HCT116 (cell line): ENCODE data around the gene KRTAP12-2. TPM values are rescaled to one million over a fixed set of nuclear protein-coding genes. Genes with fewer than 3 reads are reported as not detected.

ENCODE experiments used
- ATAC-seq: fragments of 200-7000 bp; cut with Tn5 transposase; 2 replicates; pipeline ENCODE4 v1.9.1; 2020; ENCODE audit warnings: mild to moderate bottlenecking, moderate library complexity
- BruUV-seq: library from RNA; stranded (reverse); fragments of 400-500 nt; replicated peaks from 2 replicates; lab custom pipeline; 2021; lab: Mats Ljungman, UMichigan
- CTCF ChIA-PET: fragments of 300-600 bp; sonication (Branson Sonifier 250); formaldehyde crosslinking; loops from one replicate; lab custom pipeline; 2021; ENCODE audit warnings: antibody characterized with exemption; lab: Charles Lee
- POLR2A ChIA-PET: fragments of 300-600, 350-600 bp; sonication (Branson Sonifier 250); formaldehyde crosslinking; loops from one replicate; lab custom pipeline; 2021; ENCODE audit warnings: antibody characterized with exemption; lab: Charles Lee
- RAD21 ChIA-PET, 2 experiments: fragments of 300-600 bp; sonication (Branson Sonifier 250); formaldehyde crosslinking; loops; one replicate each; lab custom pipeline; 2023; ENCODE audit warnings: low total read pairs in 2 of 2; ENCODE audit not compliant: uncharacterized antibody in 2 of 2, unreplicated experiment in 2 of 2, low non-redundant PET in 1 of 2; lab: Charles Lee
- DNase-seq: peaks from one replicate; pipeline ENCODE4 v3.0.0-alpha.2; 2010; ENCODE audit warnings: low read depth, low spot score
- H2AFZ ChIP-seq: fragments of 200-600 bp; shearing (Covaris generic), sonication (generic); 2 replicates; pipeline ENCODE4 v1.6.1; 2017; ENCODE audit warnings: low read depth, mixed run types, mixed read lengths, antibody characterized with exemption, low read length; ENCODE audit not compliant: poor library complexity, severe bottlenecking
- H3K27ac ChIP-seq: 2 replicates; pipeline ENCODE4 v1.5.1; 2012; ENCODE audit warnings: low read depth, low read length
- H3K27me3 ChIP-seq: fragments of 200-600 bp; sonication (generic); 2 replicates; pipeline ENCODE4 v1.6.1; 2016; ENCODE audit warnings: mixed run types, low read length, mixed read lengths; ENCODE audit not compliant: insufficient read depth
- H3K36me3 ChIP-seq, 2 experiments: fragments of 200-500 bp in 1 of 2; fragments of 200-600 bp in 1 of 2; sonication (Bioruptor generic) in 1 of 2; sonication (generic) in 1 of 2; 2 replicates each; pipeline versions ENCODE4 v1.5.1 to v1.6.1; 2014 to 2016; ENCODE audit warnings: low read length in 2 of 2, inconsistent platforms in 1 of 2, mixed read lengths in 1 of 2, mixed run types in 1 of 2; ENCODE audit not compliant: insufficient read depth in 2 of 2, control insufficient read depth in 1 of 2
- H3K4me1 ChIP-seq, 2 experiments: fragments of 200-600 bp in 1 of 2; sonication (generic) in 1 of 2; 2 replicates each; pipeline versions ENCODE4 v1.5.1 to v1.6.1; 2012 to 2017; ENCODE audit warnings: low read length in 2 of 2, inconsistent platforms in 1 of 2, mild to moderate bottlenecking in 1 of 2, mixed read lengths in 1 of 2, mixed run types in 1 of 2, moderate library complexity in 1 of 2; ENCODE audit not compliant: insufficient read depth in 2 of 2, control insufficient read depth in 1 of 2
- H3K4me2 ChIP-seq: fragments of 200-600 bp; sonication (generic); 2 replicates; pipeline ENCODE4 v1.6.1; 2017; ENCODE audit warnings: mixed run types, low read length, mixed read lengths
- H3K4me3 ChIP-seq, 2 experiments: fragments of 200-600 bp in 1 of 2; sonication (generic) in 1 of 2; replicated peaks in 1 of 2; 2 replicates each; pipeline ENCODE4 v1.5.1; 2011 to 2016; ENCODE audit warnings: low read length in 2 of 2, control low read depth in 1 of 2, low read depth in 1 of 2, mild to moderate bottlenecking in 1 of 2, mixed read lengths in 1 of 2, mixed run types in 1 of 2
- H3K79me2 ChIP-seq: fragments of 200-600 bp; sonication (generic); 2 replicates; pipeline ENCODE4 v1.6.1; 2017; ENCODE audit warnings: mild to moderate bottlenecking, mixed run types, low read length, moderate library complexity, mixed read lengths; ENCODE audit not compliant: insufficient read depth
- H3K9ac ChIP-seq: fragments of 200-600 bp; sonication (generic); 2 replicates; pipeline ENCODE4 v1.6.1; 2016; ENCODE audit warnings: low read length, mixed read lengths
- H3K9me2 ChIP-seq: fragments of 200-600 bp; sonication (generic), shearing (Covaris generic); 2 replicates; pipeline ENCODE4 v1.6.1; 2017; ENCODE audit warnings: mixed run types, mild to moderate bottlenecking, moderate library complexity; ENCODE audit not compliant: insufficient read depth
- H3K9me3 ChIP-seq, 2 experiments: fragments of 200-500 bp in 1 of 2; fragments of 200-600 bp in 1 of 2; sonication (Bioruptor generic) in 1 of 2; sonication (generic) in 1 of 2; 2 replicates each; pipeline ENCODE4 v1.6.1; 2014 to 2017; ENCODE audit warnings: low read length in 2 of 2, mixed read lengths in 2 of 2, inconsistent platforms in 1 of 2, low read depth in 1 of 2, mild to moderate bottlenecking in 1 of 2, mixed run types in 1 of 2, moderate library complexity in 1 of 2; ENCODE audit not compliant: control insufficient read depth in 1 of 2, insufficient read depth in 1 of 2
- H4K20me1 ChIP-seq: fragments of 200-600 bp; sonication (generic), shearing (Covaris generic); 2 replicates; pipeline ENCODE4 v1.6.1; 2017; ENCODE audit warnings: mixed run types, mild to moderate bottlenecking, moderate library complexity; ENCODE audit not compliant: insufficient read depth
- CEBPB ChIP-seq: IDR thresholded peaks from 2 replicates; pipeline ENCODE4 v1.6.1; 2012; ENCODE audit warnings: low read depth
- RAD21 ChIP-seq: IDR thresholded peaks from 2 replicates; pipeline ENCODE4 v1.6.1; 2012; ENCODE audit warnings: low read depth, mild to moderate bottlenecking
- TCF7L2 ChIP-seq: IDR thresholded peaks from 2 replicates; pipeline ENCODE4 v1.7.0; 2011; ENCODE audit warnings: borderline replicate concordance, inconsistent platforms; ENCODE audit not compliant: insufficient read depth, insufficient read length; ENCODE audit errors: extremely low read depth
- YY1 ChIP-seq: IDR thresholded peaks from 2 replicates; pipeline ENCODE4 v1.6.1; 2011; ENCODE audit warnings: low read length, low read depth, moderate library complexity, mild to moderate bottlenecking; ENCODE audit not compliant: insufficient replicate concordance; ENCODE audit errors: extremely low read depth
- ZBTB33 ChIP-seq: IDR thresholded peaks from 2 replicates; pipeline ENCODE4 v1.6.1; 2011; ENCODE audit warnings: mild to moderate bottlenecking, low read length, moderate library complexity; ENCODE audit not compliant: insufficient replicate concordance; ENCODE audit errors: extremely low read depth
- intact Hi-C: fragments of 100-400 bp; cut with micrococcal nuclease; formaldehyde crosslinking; loops from 2 replicates; pipeline ENCODE4 v1.10.0; 2022
- total RNA-seq: library from RNA; stranded (reverse); gene quantifications from one replicate; pipeline ENCODE4 v1.2.1, GENCODE V29; 2021; ENCODE audit not compliant: unreplicated experiment
- TF ChIP-seq, protein P1 (sequence below): IDR thresholded peaks from 2 replicates; pipeline ENCODE4 v1.6.1; 2012

KRTAP12-2 gene
- total RNA-seq, 1 experiment from 2014 or later = not detected

- TF ChIP-seq ZBTB33 = no peak
These were observed 17.1 kb downstream of the KRTAP12-2 start (continued) for GRCh38 chr21:44649521-44650100.

DNA sequence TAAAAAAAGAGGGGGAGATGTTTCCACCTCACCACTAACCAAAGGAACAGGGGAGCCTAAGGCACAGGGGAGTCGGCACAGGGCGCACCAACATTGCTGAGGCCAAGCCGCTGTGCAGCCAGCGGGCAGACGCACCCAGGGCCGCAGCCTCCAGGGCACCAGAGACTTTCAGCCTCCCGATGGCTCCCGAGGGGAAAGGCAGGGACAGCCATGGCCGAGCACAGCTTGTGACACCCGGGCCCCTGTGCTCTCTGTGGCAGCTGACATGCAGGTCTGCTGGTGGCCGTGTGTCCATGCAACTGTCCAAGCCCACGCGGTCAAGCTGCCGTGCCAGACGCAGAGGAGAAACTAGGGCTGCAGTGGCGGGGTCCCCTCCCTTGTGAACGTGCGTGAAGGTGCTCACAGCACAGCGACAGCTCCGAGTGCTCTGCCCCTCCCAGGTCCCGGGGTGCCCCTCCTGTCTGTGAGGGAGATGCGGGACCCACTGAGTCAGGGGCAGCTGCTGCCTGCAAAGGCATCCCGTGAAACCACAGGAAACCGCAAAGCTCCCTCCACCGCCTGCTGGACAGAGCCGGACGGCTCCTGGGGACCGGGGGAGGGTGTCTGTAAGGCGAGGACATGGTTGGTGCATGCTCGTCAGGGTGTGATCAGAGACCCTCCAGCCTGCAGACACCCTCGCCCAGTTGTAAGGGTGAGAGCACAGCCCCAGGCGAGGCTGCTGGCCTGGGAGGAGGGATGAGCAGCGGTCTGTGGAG is 18.0 kb downstream of the KRTAP12-2 start:
- no peak overlapping the region for H3K4me2 ChIP-seq
- TF ChIP-seq, protein P1, sequence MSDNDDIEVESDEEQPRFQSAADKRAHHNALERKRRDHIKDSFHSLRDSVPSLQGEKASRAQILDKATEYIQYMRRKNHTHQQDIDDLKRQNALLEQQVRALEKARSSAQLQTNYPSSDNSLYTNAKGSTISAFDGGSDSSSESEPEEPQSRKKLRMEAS = no peak
- TF ChIP-seq RAD21 (no peak), ZBTB33 (no peak), CEBPB (no peak), TCF7L2 (no peak), YY1 (no peak)
- ATAC-seq = no peak
- H3K36me3 ChIP-seq = no peaks in the 10 kb centered on the region
- no peaks in the 10 kb centered on the region for H4K20me1 ChIP-seq
- no peak overlapping the region for H3K4me3 ChIP-seq
- H3K79me2 ChIP-seq = no peaks in the 10 kb centered on the region
- no TSS peak for BruUV-seq
- ChIA-PET CTCF (no interaction called here), POLR2A (no interaction called here), RAD21 (no interaction called here)
- H3K27ac ChIP-seq = no peak overlapping the region
- H2AFZ ChIP-seq = no peak overlapping the region
- DNase-seq = no peak
- no peaks in the 10 kb centered on the region for H3K9me2 ChIP-seq
- peaks cover 4 to 15% of the 10 kb centered on the region in 2 experiments; a peak in 2 of 4 replicates for H3K9me3 ChIP-seq
- no peaks in the 10 kb centered on the region for H3K4me1 ChIP-seq
- intact Hi-C loops = no loop called here
- H3K9ac ChIP-seq = no peak overlapping the region
- no peaks in the 10 kb centered on the region for H3K27me3 ChIP-seq
